ENCODE results near the gene GDA.

GRCh38 chr9:72255569-72255968, 106.3 kb downstream of the GDA start:
- TF ChIP-seq FOXP2 (optimal IDR thresholded peaks at IDR 0.05; ENCODE audit: borderline replicate concordance, extremely low read depth, extremely low read length, insufficient read depth) (no peak), REST (IDR thresholded peaks at IDR 0.05; ENCODE audit: insufficient read depth in 1 of 2, low read depth in 2 of 2, low read length in 2 of 2) (no peak), POLR2AphosphoS5 (IDR thresholded peaks at IDR 0.05; ENCODE audit: low read depth, low read length) (no peak), SIN3A (IDR thresholded peaks at IDR 0.05; ENCODE audit: borderline replicate concordance, insufficient read depth, low read length) (no peak)

Data from PFSK-1 (cell line).